IMR-90 (cell line): ENCODE data around the gene AMACR. TPM values are rescaled to one million over a fixed set of nuclear protein-coding genes. Genes with fewer than 3 reads are reported as not detected.
A peak's percentile ranks its signal among the peaks of the same experiment; 100 is the strongest.

ENCODE experiments used
- ATAC-seq: fragments of 200-7000 bp; cut with Tn5 transposase; 2 replicates; pipeline ENCODE4 v1.9.1; 2020; ENCODE audit warnings: low read depth, mild to moderate bottlenecking, moderate library complexity
- BruUV-seq: library from RNA; stranded (reverse); fragments of 400-500 nt; replicated peaks from 2 replicates; lab custom pipeline; 2021; lab: Mats Ljungman, UMichigan
- CTCF ChIA-PET: fragments of 300-600 bp; formaldehyde crosslinking; extraction: SDS; loops from one replicate; lab custom pipeline; 2021; ENCODE audit warnings: antibody characterized with exemption; lab: Yijun Ruan, JAX
- POLR2A ChIA-PET: fragments of 300-600 bp; sonication (Branson Sonifier 250); formaldehyde crosslinking; loops from one replicate; lab custom pipeline; 2022; ENCODE audit warnings: antibody characterized with exemption; ENCODE audit not compliant: unreplicated experiment; lab: Charles Lee
- DNase-seq: peaks from one replicate; pipeline ENCODE4 v3.0.0; 2013
- H2AFZ ChIP-seq: replicated peaks from 2 replicates; pipeline ENCODE3; 2013; ENCODE audit warnings: low read length, mild to moderate bottlenecking; ENCODE audit not compliant: poor library complexity
- H2AK5ac ChIP-seq: 2 replicates; pipeline ENCODE4 v1.6.1; 2013; ENCODE audit warnings: low read depth, low read length, inconsistent platforms
- H2AK9ac ChIP-seq: replicated peaks from 2 replicates; pipeline ENCODE3; 2013; ENCODE audit warnings: mild to moderate bottlenecking, low read depth, low read length, moderate library complexity; ENCODE audit not compliant: poor library complexity
- H2BK120ac ChIP-seq: 2 replicates; pipeline ENCODE4 v1.6.1; 2013; ENCODE audit warnings: low read depth, low read length, inconsistent platforms
- H2BK15ac ChIP-seq: 3 replicates; pipeline ENCODE4 v1.6.1; 2013; ENCODE audit warnings: low read depth, low read length, inconsistent platforms
- H2BK20ac ChIP-seq: 2 replicates; pipeline ENCODE4 v1.6.1; 2013; ENCODE audit warnings: low read depth, mild to moderate bottlenecking, inconsistent platforms, low read length, moderate library complexity
- H2BK5ac ChIP-seq: 2 replicates; pipeline ENCODE4 v1.6.1; 2013; ENCODE audit warnings: mild to moderate bottlenecking, low read depth, low read length, inconsistent platforms; ENCODE audit not compliant: poor library complexity, severe bottlenecking
- H3K14ac ChIP-seq: replicated peaks from 2 replicates; pipeline ENCODE4 v1.6.1; 2013; ENCODE audit warnings: low read depth, low read length, inconsistent platforms
- H3K18ac ChIP-seq: 2 replicates; pipeline ENCODE4 v1.6.1; 2013; ENCODE audit warnings: low read depth, low read length, control low read depth
- H3K23ac ChIP-seq: 2 replicates; pipeline ENCODE4 v1.6.1; 2013; ENCODE audit warnings: low read depth, low read length, inconsistent platforms
- H3K27ac ChIP-seq: 2 replicates; pipeline ENCODE4 v1.5.1; 2013; ENCODE audit warnings: mild to moderate bottlenecking, control low read depth, low read length; ENCODE audit not compliant: insufficient read depth
- H3K27me3 ChIP-seq: 2 replicates; pipeline ENCODE4 v1.6.1; 2013; ENCODE audit warnings: low read length; ENCODE audit not compliant: control insufficient read depth, insufficient read depth
- H3K36me3 ChIP-seq: 2 replicates; pipeline ENCODE4 v1.6.1; 2013; ENCODE audit warnings: low read length, mixed read lengths; ENCODE audit not compliant: control insufficient read depth, insufficient read depth
- H3K4ac ChIP-seq: 2 replicates; pipeline ENCODE4 v1.6.1; 2013; ENCODE audit warnings: low read depth, low read length, inconsistent platforms
- H3K4me1 ChIP-seq: 2 replicates; pipeline ENCODE4 v1.6.1; 2013; ENCODE audit warnings: low read length, mixed read lengths; ENCODE audit not compliant: control insufficient read depth, insufficient read depth
- H3K4me2 ChIP-seq: 2 replicates; pipeline ENCODE4 v1.6.1; 2013; ENCODE audit warnings: low read depth, mild to moderate bottlenecking, control low read depth, low read length, moderate library complexity
- H3K4me3 ChIP-seq: 2 replicates; pipeline ENCODE4 v1.5.1; 2013; ENCODE audit warnings: low read depth, mild to moderate bottlenecking, control low read depth, low read length, moderate library complexity; ENCODE audit not compliant: insufficient read depth
- H3K56ac ChIP-seq: 2 replicates; pipeline ENCODE4 v1.6.1; 2013; ENCODE audit warnings: low read length, inconsistent platforms; ENCODE audit not compliant: insufficient read depth; ENCODE audit errors: extremely low read depth
- H3K79me1 ChIP-seq, 2 experiments: 2 replicates each; pipeline ENCODE4 v1.6.1; 2013; ENCODE audit warnings: low read length in 2 of 2, inconsistent platforms in 1 of 2, low read depth in 1 of 2
- H3K9ac ChIP-seq: 2 replicates; pipeline ENCODE4 v1.6.1; 2013; ENCODE audit warnings: low read depth, low read length, control low read depth
- H3K9me1 ChIP-seq: 2 replicates; pipeline ENCODE4 v1.6.1; 2013; ENCODE audit warnings: low read length, inconsistent platforms; ENCODE audit not compliant: insufficient read depth
- H3K9me3 ChIP-seq: 2 replicates; pipeline ENCODE4 v1.6.1; 2013; ENCODE audit warnings: low read length; ENCODE audit not compliant: control insufficient read depth, insufficient read depth
- H4K20me1 ChIP-seq: 2 replicates; pipeline ENCODE4 v1.6.1; 2013; ENCODE audit warnings: low read length, inconsistent platforms; ENCODE audit not compliant: insufficient read depth
- H4K5ac ChIP-seq: 2 replicates; pipeline ENCODE4 v1.6.1; 2013; ENCODE audit warnings: mild to moderate bottlenecking, low read depth, low read length, control low read depth
- H4K8ac ChIP-seq, 2 experiments: 2 replicates each; pipeline ENCODE4 v1.6.1; 2013; ENCODE audit warnings: low read depth in 2 of 2, low read length in 2 of 2, control low read depth in 1 of 2, inconsistent platforms in 1 of 2
- H4K91ac ChIP-seq: 2 replicates; pipeline ENCODE4 v1.6.1; 2013; ENCODE audit warnings: low read depth, low read length, inconsistent platforms; ENCODE audit not compliant: insufficient read depth
- FOS ChIP-seq: fragments of 150-350 bp; IDR thresholded peaks from 2 replicates; pipeline ENCODE4 v1.6.1; 2016; ENCODE audit warnings: low read depth, low read length
- MXI1 ChIP-seq: IDR thresholded peaks from 2 replicates; pipeline ENCODE4 v1.6.1; 2012; ENCODE audit warnings: low read depth, mild to moderate bottlenecking, low read length, moderate library complexity, borderline replicate concordance
- NFE2L2 ChIP-seq: fragments of 150-350 bp; IDR thresholded peaks from 2 replicates; pipeline ENCODE4 v1.6.1; 2016; ENCODE audit warnings: low read depth, mild to moderate bottlenecking, low read length
- POLR2A ChIP-seq: IDR thresholded peaks from 2 replicates; pipeline ENCODE4 v1.6.1; 2012; ENCODE audit warnings: mild to moderate bottlenecking, low read depth, low read length
- SMC3 ChIP-seq: fragments of 150-350 bp; IDR thresholded peaks from 2 replicates; pipeline ENCODE4 v1.6.1; 2016; ENCODE audit warnings: low read depth, mild to moderate bottlenecking, antibody characterized with exemption, low read length, moderate library complexity
- WGBS, 2 experiments: methylation state at CpG; one replicate each; pipeline versions ENCODE4 v1.1.5 to v1.1.7; 2013; ENCODE audit warnings: missing lambda C conversion rate in 2 of 2; ENCODE audit not compliant: insufficient read length in 1 of 2; ENCODE audit errors: extremely low coverage in 2 of 2; 5-methylcytosine and 5-hydroxymethylcytosine counted together
- dilution Hi-C: fragments of 300-500 bp; cut with HindIII; formaldehyde crosslinking; loops from one replicate; pipeline ENCODE4 v1.14.3; 2018; ENCODE audit warnings: low sequenced_read_pairs; ENCODE audit not compliant: unreplicated experiment
- in situ Hi-C: fragments of 300-500 bp; cut with MboI; formaldehyde crosslinking; loops from 3 replicates; pipeline ENCODE4 v1.14.3; 2019; ENCODE audit warnings: low sequenced_read_pairs, inconsistent platforms, mixed read lengths
- intact Hi-C: fragments of 100-400 bp; cut with micrococcal nuclease; formaldehyde crosslinking; loops from 2 replicates; pipeline ENCODE4 v1.10.0; 2022
- polyA plus RNA-seq, 3 experiments: library from polyadenylated mRNA; depleted of rRNA; stranded (reverse); fragments of >200 nt; gene quantifications; 2 replicates each; pipeline ENCODE4 v1.2.3, GENCODE V29; 2012; ENCODE audit warnings: low replicate concordance in 1 of 3
- total RNA-seq: library from RNA; depleted of rRNA; stranded (reverse); fragments of >200 nt; gene quantifications from 2 replicates; pipeline ENCODE4 v1.2.3, GENCODE V29; 2012

Gene AMACR
- total and polyA plus RNA-seq, 2 of the 4 experiments (the other 2 are of a cell fraction) = 8.2 to 12.9 TPM

GRCh38 chr5:33937017-33937706, 70.7 kb downstream of the AMACR start:
- Histone ChIP-seq H3K18ac (no peak overlapping the region), H3K36me3 (no peaks in the 10 kb centered on the region), H2BK15ac (no peak overlapping the region), H4K91ac (no peak overlapping the region), H2AFZ (peak overlapping the region; percentile 33), H2BK20ac (no peak overlapping the region), H4K5ac (no peak overlapping the region), H3K4ac (no peak overlapping the region), H3K4me2 (peak overlapping the region; percentile 100), H3K27me3 (peaks cover 53% of the 10 kb centered on the region), H3K9me1 (no peaks in the 10 kb centered on the region), H3K4me1 (no peaks in the 10 kb centered on the region), H2AK9ac (no peak overlapping the region), H4K20me1 (no peaks in the 10 kb centered on the region; the same call in 1 of the 2 replicates), H3K79me1 (no peaks in the 10 kb centered on the region), H3K23ac (no peak overlapping the region), H2BK5ac (no peak overlapping the region), H2AK5ac (no peak overlapping the region), H3K14ac (no peak overlapping the region), H2BK120ac (no peak overlapping the region), H4K8ac (no peak overlapping the region), H3K9ac (no peak overlapping the region), H3K9me3 (peaks cover 5% of the 10 kb centered on the region; the same call in 1 of the 2 replicates), H3K4me3 (peak overlapping the region; percentile 18; the same call in 1 of the 2 replicates), H3K56ac (no peak overlapping the region), H3K27ac (no peak overlapping the region)
- no peak for ATAC-seq
- TF ChIP-seq FOS (no peak), SMC3 (no peak), POLR2A (no peak), NFE2L2 (no peak), MXI1 (no peak)
- BruUV-seq = no TSS peak
- 26% methylated on average over 48 of the region's 54 CpGs; no CpG with 5 or more reads in 1 of the 2 experiments for WGBS, 2 experiments
- DNase-seq = no peak
- in situ Hi-C loops (no loop called here), intact Hi-C loops (loop anchor here (10.0 kb wide), 1 partner anchor 322 kb away; no protein-coding TSS in a partner anchor), dilution Hi-C loops (no loop called here)
- POLR2A ChIA-PET = no interaction called here
- CTCF ChIA-PET = no interaction called here
